Measurements from ENCODE around the gene CCDC180. TPM values are rescaled to one million over a fixed set of nuclear protein-coding genes. Genes with fewer than 3 reads are reported as not detected.

CCDC180 gene
- total and polyA plus RNA-seq, 4 donors = 0.09 to 3.1 (median 0.84) TPM

GRCh38 chr9:97311798-97312500, 4.5 kb downstream of the CCDC180 start:
- DNase-seq (ENCODE audit: low spot score) = no peak
- no peak overlapping the region for H3K4me3 ChIP-seq (ENCODE audit: low read depth in 1 of 3, low read length in 3 of 3)
- H3K36me3 ChIP-seq (ENCODE audit: control insufficient read depth in 4 of 4, insufficient read depth in 3 of 4, low read depth in 1 of 4, low read length in 3 of 4) = peaks cover 0 to 23% (median 4%) of the 10 kb centered on the region in 4 donors
- no peaks in the 10 kb centered on the region for H3K9me3 ChIP-seq (ENCODE audit: control insufficient read depth in 4 of 4, low read length in 3 of 4)
- TF ChIP-seq FOXA2 (IDR thresholded peaks at IDR 0.05) = no peak
- no peak for TF ChIP-seq GABPA (IDR thresholded peaks at IDR 0.05 in 1 of 2, conservative IDR thresholded peaks at IDR 0.05 in 1 of 2)
- TF ChIP-seq ATF3 (IDR thresholded peaks at IDR 0.05) = no peak
- TF ChIP-seq ZBTB33 (IDR thresholded peaks at IDR 0.05) = no peak
- TF ChIP-seq REST (IDR thresholded peaks at IDR 0.05) = no peak
- TF ChIP-seq RAD21 (IDR thresholded peaks at IDR 0.05) = no peak
- no peak for TF ChIP-seq TAF1 (conservative IDR thresholded peaks at IDR 0.05)
- TF ChIP-seq YY1 (IDR thresholded peaks at IDR 0.05) = no peak
- no peak for TF ChIP-seq HNF4G (IDR thresholded peaks at IDR 0.05)
- no peak for TF ChIP-seq JUND (IDR thresholded peaks at IDR 0.05)
- TF ChIP-seq FOXA1 (IDR thresholded peaks at IDR 0.05) = no peak
- TF ChIP-seq CTCF (IDR thresholded peaks at IDR 0.05; ENCODE audit: low read depth, low read length, missing input control) = no peak
- no peak for TF ChIP-seq NR2F2 (IDR thresholded peaks at IDR 0.05)
- peaks cover 2 to 7% (median 6%) of the 10 kb centered on the region in 4 donors for H3K4me1 ChIP-seq (ENCODE audit: control insufficient read depth in 4 of 4, insufficient read depth in 4 of 4, low read length in 3 of 4)
- 90% methylated on average over 12 of the region's 12 CpGs for WGBS
- H3K9ac ChIP-seq (ENCODE audit: low read depth in 1 of 2, low read length in 2 of 2) = no peak overlapping the region
- no peak overlapping the region for H3K27ac ChIP-seq (ENCODE audit: low read depth in 1 of 2, low read length in 2 of 2)
- H3K27me3 ChIP-seq (ENCODE audit: control insufficient read depth in 4 of 4, insufficient read depth in 4 of 4, low read length in 3 of 4) = no peaks in the 10 kb centered on the region

GRCh38 chr9:97312556-97312955, 5.1 kb downstream of the CCDC180 start:
- 94% methylated on average over 5 of the region's 5 CpGs for WGBS
- peaks cover 0 to 24% (median 4%) of the 10 kb centered on the region in 4 donors for H3K36me3 ChIP-seq (ENCODE audit: control insufficient read depth in 4 of 4, insufficient read depth in 3 of 4, low read depth in 1 of 4, low read length in 3 of 4)
- no peak overlapping the region for H3K27ac ChIP-seq (ENCODE audit: low read depth in 1 of 2, low read length in 2 of 2)
- no peak for DNase-seq (ENCODE audit: low spot score)
- H3K9me3 ChIP-seq (ENCODE audit: control insufficient read depth in 4 of 4, low read length in 3 of 4) = no peaks in the 10 kb centered on the region
- no peak overlapping the region for H3K4me3 ChIP-seq (ENCODE audit: low read depth in 1 of 3, low read length in 3 of 3)
- no peak overlapping the region for H3K9ac ChIP-seq (ENCODE audit: low read depth in 1 of 2, low read length in 2 of 2)
- no peaks in the 10 kb centered on the region for H3K27me3 ChIP-seq (ENCODE audit: control insufficient read depth in 4 of 4, insufficient read depth in 4 of 4, low read length in 3 of 4)
- H3K4me1 ChIP-seq (ENCODE audit: control insufficient read depth in 4 of 4, insufficient read depth in 4 of 4, low read length in 3 of 4) = peaks cover under 1 to 2% (median 1%) of the 10 kb centered on the region in 4 donors
- TF ChIP-seq RXRA (IDR thresholded peaks at IDR 0.05) (no peak), SP1 (IDR thresholded peaks at IDR 0.05) (no peak), HNF4G (IDR thresholded peaks at IDR 0.05) (no peak), RAD21 (IDR thresholded peaks at IDR 0.05) (no peak), JUND (IDR thresholded peaks at IDR 0.05) (no peak), REST (IDR thresholded peaks at IDR 0.05) (no peak), ATF3 (IDR thresholded peaks at IDR 0.05) (no peak), HNF4A (conservative IDR thresholded peaks at IDR 0.05) (no peak), FOXA2 (IDR thresholded peaks at IDR 0.05) (no peak), YY1 (IDR thresholded peaks at IDR 0.05) (no peak), ZBTB33 (IDR thresholded peaks at IDR 0.05) (no peak), GABPA (IDR thresholded peaks at IDR 0.05 in 1 of 2, conservative IDR thresholded peaks at IDR 0.05 in 1 of 2) (no peak), TAF1 (conservative IDR thresholded peaks at IDR 0.05) (no peak), FOXA1 (IDR thresholded peaks at IDR 0.05) (no peak)

All from liver (tissue), 9 donors.